Astrocyte (in vitro differentiated cells and primary cell): ENCODE data around the gene RGS9. TPM values are rescaled to one million over a fixed set of nuclear protein-coding genes. Genes with fewer than 3 reads are reported as not detected.

ENCODE experiments used
- DNase-seq: peaks from one replicate; pipeline ENCODE4 v3.0.0-alpha.2; 2010; ENCODE audit warnings: low read depth
- FAIRE-seq: peaks from 2 replicates; lab custom pipeline; 2011; peaks lifted over from hg19 to GRCh38; lab: Jason Lieb, UNC
- H2AFZ ChIP-seq: 2 replicates; pipeline ENCODE4 v1.6.0; 2012; ENCODE audit warnings: low read depth, low read length, inconsistent platforms
- H3K27ac ChIP-seq: 2 replicates; pipeline ENCODE4 v1.5.1; 2011; ENCODE audit warnings: low read depth, low read length, inconsistent platforms
- H3K27me3 ChIP-seq: 2 replicates; pipeline ENCODE4 v1.6.0; 2011; ENCODE audit warnings: low read length, inconsistent platforms; ENCODE audit not compliant: insufficient read depth
- H3K36me3 ChIP-seq: 2 replicates; pipeline ENCODE4 v1.5.1; 2011; ENCODE audit warnings: low read length, inconsistent platforms; ENCODE audit not compliant: insufficient read depth
- H3K4me1 ChIP-seq: 2 replicates; pipeline ENCODE4 v1.5.1; 2011; ENCODE audit warnings: low read length, inconsistent platforms; ENCODE audit not compliant: insufficient read depth
- H3K4me2 ChIP-seq: 2 replicates; pipeline ENCODE4 v1.6.0; 2012; ENCODE audit warnings: low read length, inconsistent platforms
- H3K4me3 ChIP-seq: 2 replicates; pipeline ENCODE4 v1.5.1; 2011; ENCODE audit warnings: low read depth, mild to moderate bottlenecking, low read length, inconsistent platforms; ENCODE audit not compliant: insufficient read depth
- H3K79me2 ChIP-seq: 2 replicates; pipeline ENCODE4 v1.6.0; 2012; ENCODE audit warnings: mild to moderate bottlenecking, low read length, inconsistent platforms; ENCODE audit not compliant: insufficient read depth
- H3K9ac ChIP-seq: 2 replicates; pipeline ENCODE4 v1.6.0; 2012; ENCODE audit warnings: mild to moderate bottlenecking, low read length, inconsistent platforms
- H3K9me3 ChIP-seq: 2 replicates; pipeline ENCODE4 v1.5.1; 2012; ENCODE audit warnings: low read depth, mild to moderate bottlenecking, low read length, inconsistent platforms; ENCODE audit not compliant: insufficient read depth
- H4K20me1 ChIP-seq: 2 replicates; pipeline ENCODE4 v1.6.0; 2012; ENCODE audit warnings: low read length, inconsistent platforms; ENCODE audit not compliant: insufficient read depth
- H3K27ac Mint-ChIP-seq: one replicate; pipeline ENCODE4 v1.8.0; 2021; ENCODE audit warnings: mild to moderate bottlenecking, mixed read lengths; ENCODE audit not compliant: unreplicated experiment
- H3K27me3 Mint-ChIP-seq: one replicate; pipeline ENCODE4 v1.8.0; 2021; ENCODE audit warnings: low read depth, mixed read lengths; ENCODE audit not compliant: unreplicated experiment
- H3K36me3 Mint-ChIP-seq: one replicate; pipeline ENCODE4 v1.8.0; 2021; ENCODE audit warnings: low read depth, mixed read lengths; ENCODE audit not compliant: unreplicated experiment
- H3K4me1 Mint-ChIP-seq: one replicate; pipeline ENCODE4 v1.8.0; 2021; ENCODE audit warnings: low read depth, mixed read lengths; ENCODE audit not compliant: unreplicated experiment
- H3K4me3 Mint-ChIP-seq: one replicate; pipeline ENCODE4 v1.8.0; 2021; ENCODE audit warnings: mild to moderate bottlenecking, moderate library complexity, mixed read lengths; ENCODE audit not compliant: unreplicated experiment
- H3K9me3 Mint-ChIP-seq: one replicate; pipeline ENCODE4 v1.8.0; 2021; ENCODE audit warnings: mild to moderate bottlenecking, mixed read lengths; ENCODE audit not compliant: unreplicated experiment
- CTCF ChIP-seq: IDR thresholded peaks from 2 replicates; pipeline ENCODE4 v1.5.1; 2011; ENCODE audit warnings: low read depth, mild to moderate bottlenecking, inconsistent platforms, low read length, moderate library complexity; ENCODE audit not compliant: insufficient read depth
- EZH2 ChIP-seq: IDR thresholded peaks from 2 replicates; pipeline ENCODE4 v1.6.1; 2012; ENCODE audit warnings: mild to moderate bottlenecking, low read length, inconsistent platforms; ENCODE audit not compliant: insufficient read depth
- total RNA-seq: library from RNA; stranded (reverse); gene quantifications from 2 replicates; pipeline ENCODE4 v1.2.1, GENCODE V29; 2021

Gene RGS9
- total RNA-seq, 1 donor from 2014 or later = 9.4 TPM

GRCh38 chr17:65103431-65103830 lies 33.7 kb upstream of the RGS9 start:
- no peak overlapping the region for H3K9ac ChIP-seq
- no peaks in the 10 kb centered on the region for H3K36me3 ChIP-seq
- no peak overlapping the region for H3K27ac Mint-ChIP-seq
- H2AFZ ChIP-seq = no peak overlapping the region
- H3K36me3 Mint-ChIP-seq = no peaks in the 10 kb centered on the region
- no peaks in the 10 kb centered on the region for H3K27me3 Mint-ChIP-seq
- peak overlapping the region; percentile 40 for H3K4me2 ChIP-seq
- H3K4me1 ChIP-seq = peaks cover 35% of the 10 kb centered on the region
- no peak for FAIRE-seq
- H3K27ac ChIP-seq = no peak overlapping the region
- H3K4me3 ChIP-seq = no peak overlapping the region
- TF ChIP-seq CTCF (no peak), EZH2 (no peak)
- DNase-seq = no peak
- H3K4me1 Mint-ChIP-seq = peaks cover 23% of the 10 kb centered on the region
- no peak overlapping the region for H3K4me3 Mint-ChIP-seq
- H3K79me2 ChIP-seq = no peaks in the 10 kb centered on the region
- no peaks in the 10 kb centered on the region for H3K9me3 ChIP-seq
- H3K27me3 ChIP-seq = peaks cover 4% of the 10 kb centered on the region
- no peaks in the 10 kb centered on the region for H3K9me3 Mint-ChIP-seq
- no peaks in the 10 kb centered on the region for H4K20me1 ChIP-seq

- Histone ChIP-seq H3K79me2 (no peaks in the 10 kb centered on the region), H3K9ac (no peak overlapping the region), H3K4me2 (peak overlapping the region; percentile 40), H3K27ac (no peak overlapping the region), H2AFZ (no peak overlapping the region), H3K36me3 (no peaks in the 10 kb centered on the region), H3K9me3 (no peaks in the 10 kb centered on the region), H4K20me1 (no peaks in the 10 kb centered on the region), H3K4me1 (peaks cover 33% of the 10 kb centered on the region), H3K4me3 (no peak overlapping the region), H3K27me3 (peaks cover 6% of the 10 kb centered on the region)
- no peaks in the 10 kb centered on the region for H3K9me3 Mint-ChIP-seq
- TF ChIP-seq CTCF (no peak), EZH2 (no peak)
- FAIRE-seq (no peak), DNase-seq (no peak)
- H3K4me1 Mint-ChIP-seq = peaks cover 23% of the 10 kb centered on the region
- H3K27ac Mint-ChIP-seq = no peak overlapping the region
- no peaks in the 10 kb centered on the region for H3K36me3 Mint-ChIP-seq
- H3K27me3 Mint-ChIP-seq = no peaks in the 10 kb centered on the region
- H3K4me3 Mint-ChIP-seq = no peak overlapping the region
These were observed 33.3 kb upstream of the RGS9 start for GRCh38 chr17:65103896-65104295.

- H3K27ac Mint-ChIP-seq = no peak overlapping the region
- no peak overlapping the region for H3K4me3 Mint-ChIP-seq
- Histone ChIP-seq H3K4me2 (no peak overlapping the region), H3K36me3 (no peaks in the 10 kb centered on the region), H2AFZ (no peak overlapping the region), H3K27ac (no peak overlapping the region), H4K20me1 (no peaks in the 10 kb centered on the region), H3K4me1 (peaks cover 27% of the 10 kb centered on the region), H3K9ac (no peak overlapping the region), H3K4me3 (no peak overlapping the region), H3K79me2 (no peaks in the 10 kb centered on the region), H3K27me3 (peaks cover 8% of the 10 kb centered on the region), H3K9me3 (no peaks in the 10 kb centered on the region)
- H3K36me3 Mint-ChIP-seq = no peaks in the 10 kb centered on the region
- no peak for FAIRE-seq
- H3K9me3 Mint-ChIP-seq = no peaks in the 10 kb centered on the region
- H3K4me1 Mint-ChIP-seq = peaks cover 18% of the 10 kb centered on the region
- DNase-seq = no peak
- TF ChIP-seq CTCF (no peak), EZH2 (no peak)
- H3K27me3 Mint-ChIP-seq = no peaks in the 10 kb centered on the region
These were observed 32.6 kb upstream of the RGS9 start for GRCh38 chr17:65104541-65104940.
